ENCODE results near the gene PKNOX2.

The PKNOX2 gene

GRCh38 chr11:125242141-125242775 is 77.7 kb downstream of the PKNOX2 start:
- H3K4me3 Mint-ChIP-seq = no peak overlapping the region
- H3K4me1 Mint-ChIP-seq (ENCODE audit: low read depth) = no peaks in the 10 kb centered on the region
- no peaks in the 10 kb centered on the region for H3K36me3 Mint-ChIP-seq (ENCODE audit: low read depth)
- H3K9me3 Mint-ChIP-seq = no peaks in the 10 kb centered on the region
- H3K27ac Mint-ChIP-seq = no peak overlapping the region
- H3K27me3 Mint-ChIP-seq = peaks cover 13% of the 10 kb centered on the region

GRCh38 chr11:125244166-125244565 is 79.6 kb downstream of the PKNOX2 start:
- no peaks in the 10 kb centered on the region for H3K4me1 Mint-ChIP-seq (ENCODE audit: low read depth)
- no peaks in the 10 kb centered on the region for H3K9me3 Mint-ChIP-seq

GRCh38 chr11:125245299-125245698 is 80.7 kb downstream of the PKNOX2 start:
- no peak overlapping the region for H3K4me3 Mint-ChIP-seq
- no peaks in the 10 kb centered on the region for H3K4me1 Mint-ChIP-seq (ENCODE audit: low read depth)
- no peak overlapping the region for H3K27ac Mint-ChIP-seq
- no peaks in the 10 kb centered on the region for H3K36me3 Mint-ChIP-seq (ENCODE audit: low read depth)
- no peaks in the 10 kb centered on the region for H3K9me3 Mint-ChIP-seq
- H3K27me3 Mint-ChIP-seq = peaks cover 13% of the 10 kb centered on the region

More at GRCh38 chr11:125244166-125244565, 79.6 kb downstream of the PKNOX2 start:
- H3K4me3 Mint-ChIP-seq = no peak overlapping the region
- peaks cover 13% of the 10 kb centered on the region for H3K27me3 Mint-ChIP-seq
- no peaks in the 10 kb centered on the region for H3K36me3 Mint-ChIP-seq (ENCODE audit: low read depth)
- H3K27ac Mint-ChIP-seq = no peak overlapping the region

- Mint-ChIP-seq H3K27me3 (peaks cover 8% of the 10 kb centered on the region), H3K27ac (no peak overlapping the region), H3K4me3 (no peak overlapping the region), H3K36me3 (ENCODE audit: low read depth) (no peaks in the 10 kb centered on the region), H3K4me1 (ENCODE audit: low read depth) (no peaks in the 10 kb centered on the region), H3K9me3 (no peaks in the 10 kb centered on the region)
These were observed 82.9 kb downstream of the PKNOX2 start for GRCh38 chr11:125247431-125247830.

GRCh38 chr11:125250318-125251213 is 86.0 kb downstream of the PKNOX2 start:
- Mint-ChIP-seq H3K4me1 (ENCODE audit: low read depth) (no peaks in the 10 kb centered on the region), H3K36me3 (ENCODE audit: low read depth) (no peaks in the 10 kb centered on the region), H3K4me3 (no peak overlapping the region), H3K27me3 (peaks cover 8% of the 10 kb centered on the region), H3K9me3 (no peaks in the 10 kb centered on the region), H3K27ac (no peak overlapping the region)

- Mint-ChIP-seq H3K36me3 (ENCODE audit: low read depth) (no peaks in the 10 kb centered on the region), H3K4me3 (no peak overlapping the region), H3K9me3 (no peaks in the 10 kb centered on the region), H3K27me3 (peaks cover 3% of the 10 kb centered on the region), H3K4me1 (ENCODE audit: low read depth) (no peaks in the 10 kb centered on the region), H3K27ac (no peak overlapping the region)
These were observed 86.6 kb downstream of the PKNOX2 start for GRCh38 chr11:125251214-125251545.

GRCh38 chr11:125251956-125252355 is 87.4 kb downstream of the PKNOX2 start:
- Mint-ChIP-seq H3K27ac (no peak overlapping the region), H3K4me3 (no peak overlapping the region), H3K9me3 (no peaks in the 10 kb centered on the region), H3K27me3 (no peaks in the 10 kb centered on the region), H3K36me3 (ENCODE audit: low read depth) (no peaks in the 10 kb centered on the region), H3K4me1 (ENCODE audit: low read depth) (no peaks in the 10 kb centered on the region)

GRCh38 chr11:125253289-125253688 is 88.7 kb downstream of the PKNOX2 start:
- Mint-ChIP-seq H3K9me3 (no peaks in the 10 kb centered on the region), H3K36me3 (ENCODE audit: low read depth) (no peaks in the 10 kb centered on the region), H3K27me3 (peaks cover 4% of the 10 kb centered on the region), H3K27ac (no peak overlapping the region), H3K4me3 (no peak overlapping the region), H3K4me1 (ENCODE audit: low read depth) (no peaks in the 10 kb centered on the region)

- Mint-ChIP-seq H3K4me3 (no peak overlapping the region), H3K27me3 (peaks cover 5% of the 10 kb centered on the region), H3K9me3 (no peaks in the 10 kb centered on the region), H3K36me3 (ENCODE audit: low read depth) (no peaks in the 10 kb centered on the region), H3K4me1 (ENCODE audit: low read depth) (no peaks in the 10 kb centered on the region), H3K27ac (no peak overlapping the region)
These were observed 89.4 kb downstream of the PKNOX2 start for GRCh38 chr11:125253795-125254525.

GRCh38 chr11:125256541-125257189 is 92.1 kb downstream of the PKNOX2 start:
- Mint-ChIP-seq H3K9me3 (no peaks in the 10 kb centered on the region), H3K4me3 (no peak overlapping the region), H3K4me1 (ENCODE audit: low read depth) (no peaks in the 10 kb centered on the region), H3K27ac (no peak overlapping the region), H3K36me3 (ENCODE audit: low read depth) (no peaks in the 10 kb centered on the region), H3K27me3 (peaks cover 9% of the 10 kb centered on the region)

GRCh38 chr11:125257190-125257579 is 92.6 kb downstream of the PKNOX2 start:
- H3K4me1 Mint-ChIP-seq (ENCODE audit: low read depth) = no peaks in the 10 kb centered on the region
- no peak overlapping the region for H3K27ac Mint-ChIP-seq
- H3K36me3 Mint-ChIP-seq (ENCODE audit: low read depth) = no peaks in the 10 kb centered on the region
- H3K9me3 Mint-ChIP-seq = no peaks in the 10 kb centered on the region
- peaks cover 15% of the 10 kb centered on the region for H3K27me3 Mint-ChIP-seq
- H3K4me3 Mint-ChIP-seq = no peak overlapping the region

- H3K27ac Mint-ChIP-seq = no peak overlapping the region
- H3K4me3 Mint-ChIP-seq = no peak overlapping the region
- H3K4me1 Mint-ChIP-seq (ENCODE audit: low read depth) = no peaks in the 10 kb centered on the region
- H3K9me3 Mint-ChIP-seq = no peaks in the 10 kb centered on the region
- no peaks in the 10 kb centered on the region for H3K36me3 Mint-ChIP-seq (ENCODE audit: low read depth)
- peaks cover 20% of the 10 kb centered on the region for H3K27me3 Mint-ChIP-seq
These were observed 93.2 kb downstream of the PKNOX2 start for GRCh38 chr11:125257751-125258150.

GRCh38 chr11:125258291-125259032 is 93.9 kb downstream of the PKNOX2 start:
- no peak overlapping the region for H3K4me3 Mint-ChIP-seq
- peaks cover 25% of the 10 kb centered on the region for H3K27me3 Mint-ChIP-seq
- no peaks in the 10 kb centered on the region for H3K36me3 Mint-ChIP-seq (ENCODE audit: low read depth)
- no peaks in the 10 kb centered on the region for H3K9me3 Mint-ChIP-seq
- H3K27ac Mint-ChIP-seq = no peak overlapping the region
- no peaks in the 10 kb centered on the region for H3K4me1 Mint-ChIP-seq (ENCODE audit: low read depth)

- Mint-ChIP-seq H3K27ac (no peak overlapping the region), H3K4me1 (ENCODE audit: low read depth) (no peaks in the 10 kb centered on the region), H3K9me3 (no peaks in the 10 kb centered on the region), H3K27me3 (peaks cover 33% of the 10 kb centered on the region), H3K4me3 (no peak overlapping the region), H3K36me3 (ENCODE audit: low read depth) (no peaks in the 10 kb centered on the region)
These were observed 97.0 kb downstream of the PKNOX2 start for GRCh38 chr11:125261588-125261987.
